MG63 (cell line): ENCODE measurements around the gene THAP8. TPM values are rescaled to one million over a fixed set of nuclear protein-coding genes. Genes with fewer than 3 reads are reported as not detected.

Experiments used
- DNase-seq: peaks from one replicate; pipeline ENCODE4 v3.0.0-alpha.2; 2020
- H3K27me3 ChIP-seq: fragments of 250-450 bp; sonication (Bioruptor Pico); 2 replicates; pipeline ENCODE4 v1.5.1; 2020; ENCODE audit warnings: mild to moderate bottlenecking, moderate library complexity
- H3K36me3 ChIP-seq: fragments of 250-450 bp; sonication (Bioruptor Pico); 2 replicates; pipeline ENCODE4 v1.5.1; 2020; ENCODE audit warnings: mild to moderate bottlenecking, moderate library complexity
- H3K4me3 ChIP-seq: fragments of 250-450 bp; sonication (Bioruptor Pico); 2 replicates; pipeline ENCODE4 v1.5.1; 2020; ENCODE audit warnings: mild to moderate bottlenecking, moderate library complexity
- H3K9me3 ChIP-seq: fragments of 250-450 bp; sonication (Bioruptor Pico); 2 replicates; pipeline ENCODE4 v1.5.1; 2020; ENCODE audit warnings: mild to moderate bottlenecking, moderate library complexity
- total RNA-seq: library from RNA; depleted of rRNA; stranded (reverse); fragments of >200 nt; shearing (Covaris generic); gene quantifications from 2 replicates; pipeline ENCODE4 v1.2.3, GENCODE V29; 2014; ENCODE audit warnings: low replicate concordance

THAP8 gene
- total RNA-seq, 1 experiment from 2014 or later: 2.1 TPM

- Histone ChIP-seq H3K9me3 (no peaks in the 10 kb centered on the region), H3K27me3 (no peaks in the 10 kb centered on the region), H3K4me3 (peak within 1 kb of the TSS; percentile 90), H3K36me3 (peaks cover 3% of the 10 kb centered on the region; the same call in 1 of the 2 replicates)
- peak; percentile 100 for DNase-seq
Measured at GRCh38 chr19:36014012-36014924, 39.8 kb downstream of the THAP8 start, which contains the start of gene ALKBH6. ALKBH6 (minus strand) TSS chr19:36014213; CDS start chr19:36013397, 816 bp downstream.

- DNase-seq: no peak
Measured at GRCh38 chr19:36013280-36014011, 40.6 kb downstream of the THAP8 start.

DNA sequence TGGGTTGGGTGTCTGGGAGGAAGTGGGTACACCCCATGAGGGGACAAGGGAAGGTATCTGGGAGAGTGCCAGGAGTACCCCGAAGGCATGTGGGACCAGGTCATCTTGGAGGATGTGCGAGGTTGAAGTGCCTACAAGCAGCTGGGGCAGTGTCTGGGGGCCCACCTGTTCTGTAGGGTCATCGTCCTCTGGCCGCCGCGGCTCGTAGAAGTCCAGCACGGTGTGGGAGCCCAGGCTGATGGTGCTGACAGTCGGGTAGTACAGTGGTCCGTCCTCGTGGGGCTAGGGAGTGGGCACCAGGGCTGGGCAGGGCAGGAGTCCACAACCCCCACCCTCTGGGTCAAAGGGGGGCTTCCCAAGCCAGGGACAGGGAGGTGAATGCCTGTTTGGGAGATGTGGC lies 43.7 kb downstream of the THAP8 start:
- no peak for DNase-seq
- no peak overlapping the region for H3K4me3 ChIP-seq
- H3K9me3 ChIP-seq: no peaks in the 10 kb centered on the region
- H3K36me3 ChIP-seq: peaks cover 3% of the 10 kb centered on the region; the same call in 1 of the 2 replicates
- H3K27me3 ChIP-seq: no peaks in the 10 kb centered on the region

More at GRCh38 chr19:36013280-36014011, 40.6 kb downstream of the THAP8 start:
- Histone ChIP-seq H3K36me3 (peaks cover 3% of the 10 kb centered on the region; the same call in 1 of the 2 replicates), H3K9me3 (no peaks in the 10 kb centered on the region), H3K27me3 (no peaks in the 10 kb centered on the region), H3K4me3 (peak overlapping the region; percentile 90)

- DNase-seq: no peak
- Histone ChIP-seq H3K36me3 (peaks cover 3% of the 10 kb centered on the region; the same call in 1 of the 2 replicates), H3K27me3 (no peaks in the 10 kb centered on the region), H3K9me3 (no peaks in the 10 kb centered on the region), H3K4me3 (peak overlapping the region; percentile 25)
Measured at GRCh38 chr19:36009633-36010379, 44.3 kb downstream of the THAP8 start.

- H3K36me3 ChIP-seq: peaks cover 3% of the 10 kb centered on the region; the same call in 1 of the 2 replicates
- DNase-seq: peak; percentile 77
- H3K4me3 ChIP-seq: peak overlapping the region; percentile 34
- no peaks in the 10 kb centered on the region for H3K9me3 ChIP-seq
- H3K27me3 ChIP-seq: no peaks in the 10 kb centered on the region
Measured at GRCh38 chr19:36009220-36009619, 44.9 kb downstream of the THAP8 start.

DNA sequence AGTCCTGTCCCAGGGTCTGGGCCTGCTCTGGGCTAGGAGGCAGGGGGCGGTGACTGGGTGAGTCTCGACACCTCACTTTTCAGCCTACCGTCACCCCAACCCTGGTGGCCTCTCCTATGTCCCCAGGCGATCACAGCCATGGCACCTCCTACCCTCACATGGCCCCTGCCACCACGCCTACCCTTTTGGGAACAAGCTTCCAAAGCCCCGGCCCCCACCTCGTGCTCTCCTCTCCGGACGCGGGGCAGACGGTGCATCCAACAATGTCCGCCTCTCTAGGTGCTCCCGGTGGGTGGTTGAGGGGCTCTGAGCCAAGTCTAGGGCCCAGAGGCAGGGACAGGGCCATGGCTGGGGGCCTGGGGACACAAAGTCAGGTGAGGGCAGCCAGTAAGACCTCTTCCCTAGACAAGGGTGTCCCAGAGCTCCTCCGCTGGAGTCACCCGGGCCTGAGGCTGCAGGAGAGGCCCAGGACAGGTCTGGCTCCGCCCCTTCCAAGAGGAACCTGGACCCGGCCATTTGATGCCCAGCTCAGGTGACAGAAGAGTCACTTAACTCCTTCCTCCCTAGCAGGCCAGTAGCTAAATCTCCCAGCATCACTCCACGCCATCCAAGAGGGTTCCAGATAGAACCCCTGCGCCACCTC lies 45.6 kb downstream of the THAP8 start, which contains the start of gene SYNE4:
Gene SYNE4, minus strand, starts transcription at position 478 of the 643 bp plus-strand sequence. Its CDS starts 132 bp downstream, at position 346.
- H3K27me3 ChIP-seq: no peaks in the 10 kb centered on the region
- no peaks in the 10 kb centered on the region for H3K36me3 ChIP-seq
- DNase-seq: no peak
- peak within 1 kb of the TSS; percentile 34 for H3K4me3 ChIP-seq
- H3K9me3 ChIP-seq: no peaks in the 10 kb centered on the region

GRCh38 chr19:36006955-36007354 lies 47.1 kb downstream of the THAP8 start:
- H3K27me3 ChIP-seq: no peaks in the 10 kb centered on the region
- H3K4me3 ChIP-seq: no peak overlapping the region
- DNase-seq: no peak
- H3K9me3 ChIP-seq: no peaks in the 10 kb centered on the region
- H3K36me3 ChIP-seq: no peaks in the 10 kb centered on the region

DNA sequence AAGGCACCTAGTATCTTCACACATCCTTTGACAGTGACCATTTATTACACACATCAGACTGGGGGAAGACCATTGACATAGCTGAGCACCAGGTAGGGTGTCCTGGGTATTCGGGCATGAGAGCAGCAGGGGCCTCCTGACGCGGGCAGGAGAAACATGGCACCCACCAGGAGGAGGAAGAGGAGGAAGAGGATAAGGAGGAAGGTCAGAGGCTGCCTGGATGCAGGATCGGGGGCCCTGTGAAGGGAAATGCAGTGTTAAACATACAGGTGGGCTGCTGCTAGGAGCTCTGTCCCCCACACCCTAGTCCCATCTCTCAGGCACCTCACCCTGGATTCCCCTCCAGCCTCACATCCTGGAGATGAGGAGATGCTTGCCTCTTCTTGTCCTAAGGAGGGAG lies 50.8 kb downstream of the THAP8 start:
- no peak for DNase-seq
- peaks cover 15% of the 10 kb centered on the region for H3K36me3 ChIP-seq
- no peak overlapping the region for H3K4me3 ChIP-seq
- H3K9me3 ChIP-seq: no peaks in the 10 kb centered on the region
- H3K27me3 ChIP-seq: no peaks in the 10 kb centered on the region

- Histone ChIP-seq H3K4me3 (no peak overlapping the region), H3K36me3 (peaks cover 20% of the 10 kb centered on the region), H3K9me3 (no peaks in the 10 kb centered on the region), H3K27me3 (no peaks in the 10 kb centered on the region)
- DNase-seq: no peak
Measured at GRCh38 chr19:36001605-36002004, 52.5 kb downstream of the THAP8 start.

DNA sequence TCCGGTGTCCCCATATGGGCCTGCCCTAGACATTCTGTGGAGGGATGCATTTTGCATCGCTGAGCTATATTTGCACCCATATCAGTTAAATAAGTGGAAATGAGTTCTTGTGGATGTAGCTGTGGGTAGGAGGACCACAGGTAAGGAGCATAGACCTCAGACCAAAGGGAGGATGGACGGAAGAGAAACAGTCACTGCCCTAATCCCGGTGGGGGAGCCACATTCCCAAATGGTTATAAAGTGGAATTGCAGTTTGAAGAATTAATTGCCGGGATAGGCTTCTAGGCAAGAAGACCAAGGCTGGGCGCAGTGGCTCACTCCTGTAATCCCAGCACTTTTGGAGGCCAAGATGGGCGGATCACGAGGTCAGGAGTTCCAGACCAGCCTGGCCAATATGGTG lies 57.3 kb downstream of the THAP8 start:
- peaks cover 23% of the 10 kb centered on the region for H3K36me3 ChIP-seq
- DNase-seq: no peak
- peak overlapping the region; percentile 88; the same call in 1 of the 2 replicates for H3K4me3 ChIP-seq
- H3K9me3 ChIP-seq: no peaks in the 10 kb centered on the region
- no peaks in the 10 kb centered on the region for H3K27me3 ChIP-seq

- Histone ChIP-seq H3K36me3 (peaks cover 18% of the 10 kb centered on the region), H3K27me3 (no peaks in the 10 kb centered on the region), H3K9me3 (no peaks in the 10 kb centered on the region), H3K4me3 (peak within 1 kb of the TSS; percentile 88)
- peak; percentile 97 for DNase-seq
Measured at GRCh38 chr19:35995048-35995993, 58.8 kb downstream of the THAP8 start, which contains the start of gene SDHAF1. SDHAF1 (plus strand) TSS chr19:35995188; CDS start chr19:35995275, 87 bp downstream.

- DNase-seq: no peak
- H3K4me3 ChIP-seq: peak overlapping the region; percentile 88; the same call in 1 of the 2 replicates
- peaks cover 13% of the 10 kb centered on the region for H3K36me3 ChIP-seq
Measured at GRCh38 chr19:35993923-35994598, 60.0 kb downstream of the THAP8 start.

GRCh38 chr19:35992907-35993765 lies 60.9 kb downstream of the THAP8 start:
- Histone ChIP-seq H3K9me3 (no peaks in the 10 kb centered on the region), H3K36me3 (peaks cover 6% of the 10 kb centered on the region), H3K27me3 (no peaks in the 10 kb centered on the region), H3K4me3 (no peak overlapping the region)
- DNase-seq: no peak

More at GRCh38 chr19:35993923-35994598, 60.0 kb downstream of the THAP8 start:
- Histone ChIP-seq H3K27me3 (no peaks in the 10 kb centered on the region), H3K9me3 (no peaks in the 10 kb centered on the region)
